ENCODE measurements around the gene HSF5.

DNA sequence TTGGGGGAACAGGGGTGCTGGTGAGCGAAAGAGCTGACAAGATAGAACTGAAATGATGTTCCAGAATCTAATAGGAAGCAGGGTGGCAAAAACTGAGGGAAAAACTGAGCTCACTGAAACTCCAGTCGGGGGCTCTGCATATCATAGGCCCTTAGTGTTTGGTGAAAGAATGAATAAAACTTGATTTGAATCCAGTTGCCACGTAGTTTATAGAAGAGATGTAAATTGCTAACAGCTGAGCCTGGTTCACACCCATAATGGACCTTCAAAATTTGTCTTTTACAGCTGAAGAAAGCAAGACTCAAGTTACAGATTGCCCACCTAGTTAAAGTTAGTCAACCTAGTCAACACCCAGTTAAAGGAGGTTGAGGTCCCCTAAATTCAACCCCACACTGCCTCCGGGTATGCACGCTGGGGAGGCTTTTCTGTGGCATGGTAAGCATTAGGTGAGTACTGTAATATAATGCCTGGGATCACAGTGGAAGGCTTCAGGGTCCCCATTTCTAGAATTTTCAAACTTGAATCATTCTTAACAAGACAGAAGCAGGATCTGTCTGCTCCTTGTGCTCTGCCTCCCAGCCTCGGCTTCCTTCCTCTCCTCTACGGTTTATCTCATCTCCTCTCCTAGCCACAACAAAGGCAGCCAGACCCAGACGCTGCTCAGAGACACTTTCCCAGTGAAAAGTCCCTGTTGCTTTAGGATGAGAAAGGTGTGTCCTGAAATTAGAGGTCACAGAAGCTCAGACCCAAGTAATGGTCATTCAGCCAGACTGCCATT is 109.3 kb downstream of the HSF5 start:
- no peak for TF ChIP-seq POLR2A (IDR thresholded peaks at IDR 0.05)
- TF ChIP-seq, protein P1, sequence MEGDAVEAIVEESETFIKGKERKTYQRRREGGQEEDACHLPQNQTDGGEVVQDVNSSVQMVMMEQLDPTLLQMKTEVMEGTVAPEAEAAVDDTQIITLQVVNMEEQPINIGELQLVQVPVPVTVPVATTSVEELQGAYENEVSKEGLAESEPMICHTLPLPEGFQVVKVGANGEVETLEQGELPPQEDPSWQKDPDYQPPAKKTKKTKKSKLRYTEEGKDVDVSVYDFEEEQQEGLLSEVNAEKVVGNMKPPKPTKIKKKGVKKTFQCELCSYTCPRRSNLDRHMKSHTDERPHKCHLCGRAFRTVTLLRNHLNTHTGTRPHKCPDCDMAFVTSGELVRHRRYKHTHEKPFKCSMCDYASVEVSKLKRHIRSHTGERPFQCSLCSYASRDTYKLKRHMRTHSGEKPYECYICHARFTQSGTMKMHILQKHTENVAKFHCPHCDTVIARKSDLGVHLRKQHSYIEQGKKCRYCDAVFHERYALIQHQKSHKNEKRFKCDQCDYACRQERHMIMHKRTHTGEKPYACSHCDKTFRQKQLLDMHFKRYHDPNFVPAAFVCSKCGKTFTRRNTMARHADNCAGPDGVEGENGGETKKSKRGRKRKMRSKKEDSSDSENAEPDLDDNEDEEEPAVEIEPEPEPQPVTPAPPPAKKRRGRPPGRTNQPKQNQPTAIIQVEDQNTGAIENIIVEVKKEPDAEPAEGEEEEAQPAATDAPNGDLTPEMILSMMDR (IDR thresholded peaks at IDR 0.05) = no peak
